ENCODE results near the gene TBC1D2B.

GRCh38 chr15:78007964-78008886, 69.3 kb downstream of the TBC1D2B start:
- TF ChIP-seq CTCF (IDR thresholded peaks at IDR 0.05) (no peak), ATF3 (CRISPR knock-in tag; conservative IDR thresholded peaks at IDR 0.05) (no peak), NR2C2 (CRISPR knock-in tag; IDR thresholded peaks at IDR 0.05) (no peak), PREB (CRISPR knock-in tag; IDR thresholded peaks at IDR 0.05; ENCODE audit: borderline replicate concordance) (no peak), ZNF425 (CRISPR knock-in tag; conservative IDR thresholded peaks at IDR 0.05) (no peak), IRF1 (CRISPR knock-in tag; IDR thresholded peaks at IDR 0.05) (no peak), MAX (CRISPR knock-in tag; IDR thresholded peaks at IDR 0.05) (no peak), E2F1 (CRISPR knock-in tag; IDR thresholded peaks at IDR 0.05) (no peak), SP1 (CRISPR knock-in tag; conservative IDR thresholded peaks at IDR 0.05) (no peak), ZNF671 (CRISPR knock-in tag; IDR thresholded peaks at IDR 0.05) (no peak)

Measured in WTC11 (cell line).